Subcutaneous adipose tissue (tissue), 4 donors: ENCODE results near the gene MYLK. TPM values are rescaled to one million over a fixed set of nuclear protein-coding genes. Genes with fewer than 3 reads are reported as not detected.

ENCODE experiments used
- CTCF ChIP-seq: fragments of 450-650 bp; IDR thresholded peaks from one replicate; pipeline ENCODE4 v1.5.1; 2016; ENCODE audit warnings: low read depth, mild to moderate bottlenecking, control low read depth, antibody characterized with exemption, moderate library complexity
- total RNA-seq, 4 donors: library from RNA; depleted of rRNA; stranded (reverse); fragments of >200 nt; gene quantifications; one replicate each; pipeline ENCODE4 v1.1.0, GENCODE V29; 2016

The MYLK gene
- total RNA-seq, 4 donors from 2014 or later = 28.2 to 113 (median 58.3) TPM

DNA sequence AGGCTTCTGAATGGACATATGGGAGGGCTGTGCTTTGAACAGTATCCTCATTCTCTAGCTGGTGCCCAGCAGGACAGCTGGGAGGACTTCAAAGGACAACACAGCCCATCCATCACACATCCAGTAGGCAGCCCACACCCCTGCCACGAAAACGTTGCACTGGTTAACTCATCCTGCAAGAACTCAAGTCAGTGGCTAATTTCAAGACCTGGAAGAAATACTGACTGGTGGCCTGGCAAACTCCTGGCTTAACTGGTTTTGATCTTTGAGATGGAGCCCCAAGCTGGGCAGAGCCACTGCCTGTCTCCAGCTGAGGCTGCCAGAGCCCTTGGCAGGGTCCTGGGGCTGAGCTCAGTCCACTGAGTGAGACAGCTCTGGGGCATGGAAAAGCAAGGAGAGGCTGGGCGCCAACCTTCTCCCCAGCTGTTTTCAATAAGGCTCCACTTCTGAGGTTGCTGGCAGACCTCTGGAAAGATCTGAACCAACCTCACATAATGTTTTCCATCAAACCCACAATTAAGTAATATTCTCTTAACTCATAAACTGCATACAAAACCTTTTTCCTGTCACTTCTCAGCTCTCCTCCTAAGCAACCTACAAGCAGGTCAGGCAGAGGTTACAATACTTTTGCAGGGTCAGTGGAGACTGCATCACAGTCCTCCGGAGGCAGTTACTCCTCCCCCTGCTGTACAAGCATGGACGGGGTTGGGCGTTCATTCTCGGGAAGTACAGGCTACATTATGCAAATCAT lies 110.3 kb downstream of the MYLK start:
- TF ChIP-seq CTCF = no peak

GRCh38 chr3:123769356-123769743 lies 114.8 kb downstream of the MYLK start:
- TF ChIP-seq CTCF = no peak

DNA sequence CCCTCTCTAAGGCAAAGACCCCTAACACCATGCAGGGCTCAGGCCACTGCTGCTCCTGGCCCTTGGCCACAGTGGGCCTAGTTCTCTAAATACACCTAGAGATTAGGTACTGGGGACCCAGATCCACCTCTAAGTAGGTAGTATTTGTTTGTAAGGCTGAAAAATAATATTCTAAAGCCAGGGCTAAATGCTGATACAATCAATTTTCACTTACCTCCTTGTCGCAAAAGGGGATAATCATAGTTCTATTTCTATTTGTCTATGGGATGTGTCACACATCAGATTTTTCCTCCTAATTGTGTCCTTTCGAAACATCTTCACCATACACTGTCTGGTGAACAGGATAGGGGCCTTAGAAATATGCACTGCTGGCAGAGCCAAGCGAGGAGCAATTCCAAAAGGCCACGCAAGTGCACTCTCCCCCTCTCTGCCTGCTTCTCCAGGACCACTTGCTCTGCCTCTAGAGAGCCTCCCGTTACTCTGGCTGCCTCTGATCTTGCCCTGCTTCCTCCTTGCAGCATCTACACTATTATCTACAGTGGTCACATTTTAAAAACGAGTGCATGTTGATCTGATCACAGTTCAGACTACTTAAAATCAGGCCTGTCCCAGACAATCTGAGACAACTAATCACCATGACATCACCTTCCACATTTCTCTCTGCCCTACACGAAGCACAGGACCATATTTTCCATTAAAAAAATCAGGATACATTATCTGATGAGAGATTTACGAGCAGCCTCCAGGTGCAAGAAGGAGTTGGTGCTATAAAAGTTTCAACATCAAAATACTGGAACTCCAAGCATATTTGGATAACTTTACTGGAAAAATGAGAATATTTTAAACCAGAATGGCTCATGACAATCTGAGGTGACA lies 115.4 kb downstream of the MYLK start:
- TF ChIP-seq CTCF = no peak

DNA sequence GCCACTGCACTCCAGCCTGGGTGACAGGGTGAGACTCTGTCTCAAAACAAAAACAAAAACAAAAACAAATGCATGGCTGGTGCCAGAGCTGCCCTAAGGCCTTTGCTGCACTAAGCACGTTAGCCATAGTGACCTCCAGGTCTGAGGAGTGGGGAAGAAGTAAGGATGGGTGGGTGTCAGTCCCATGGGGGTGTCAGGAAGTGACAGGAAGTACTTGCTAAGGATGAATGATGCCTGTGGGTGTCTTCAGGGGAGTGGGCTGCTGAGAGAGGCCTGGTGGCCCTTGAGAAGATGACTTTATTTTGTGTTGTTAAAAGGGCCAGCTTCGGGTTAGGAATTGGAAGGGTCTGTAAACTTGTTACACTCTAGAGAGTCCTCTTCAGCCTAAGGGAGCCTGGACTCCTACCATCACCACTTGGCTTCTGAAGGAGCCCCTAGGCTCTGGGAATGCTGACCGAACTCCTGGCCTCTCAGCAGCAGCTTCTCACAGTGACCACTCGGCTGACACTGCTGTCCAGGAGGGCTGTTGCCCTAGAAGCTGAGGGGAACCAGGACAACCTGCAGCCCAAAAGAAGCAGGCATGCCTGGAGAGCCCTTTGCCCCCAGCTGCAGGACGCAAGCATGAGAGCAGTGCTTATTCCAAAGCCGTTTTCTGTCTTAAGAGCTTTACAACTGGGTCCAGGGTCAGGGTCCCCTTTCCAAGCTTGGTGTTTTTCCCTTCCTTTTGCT lies 116.4 kb downstream of the MYLK start:
- no peak for TF ChIP-seq CTCF

DNA sequence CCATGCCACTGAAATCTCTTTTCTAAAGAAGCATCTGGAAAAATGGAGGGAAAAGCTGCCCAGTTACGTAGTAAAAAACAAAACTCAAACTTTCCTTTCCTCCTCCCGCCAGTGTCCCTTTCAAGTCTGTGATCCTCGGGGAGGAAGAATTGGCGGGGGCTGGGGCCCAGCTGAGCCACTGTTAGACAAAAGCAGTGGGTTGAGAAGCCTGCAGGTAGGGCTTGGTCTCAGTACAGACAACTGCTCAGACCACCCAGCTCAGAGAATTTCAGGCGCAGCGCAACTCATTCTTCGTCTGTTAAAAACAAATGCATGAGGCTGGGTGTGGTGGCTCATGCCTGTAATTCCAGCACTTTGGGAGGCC lies 117.1 kb downstream of the MYLK start:
- TF ChIP-seq CTCF = no peak

DNA sequence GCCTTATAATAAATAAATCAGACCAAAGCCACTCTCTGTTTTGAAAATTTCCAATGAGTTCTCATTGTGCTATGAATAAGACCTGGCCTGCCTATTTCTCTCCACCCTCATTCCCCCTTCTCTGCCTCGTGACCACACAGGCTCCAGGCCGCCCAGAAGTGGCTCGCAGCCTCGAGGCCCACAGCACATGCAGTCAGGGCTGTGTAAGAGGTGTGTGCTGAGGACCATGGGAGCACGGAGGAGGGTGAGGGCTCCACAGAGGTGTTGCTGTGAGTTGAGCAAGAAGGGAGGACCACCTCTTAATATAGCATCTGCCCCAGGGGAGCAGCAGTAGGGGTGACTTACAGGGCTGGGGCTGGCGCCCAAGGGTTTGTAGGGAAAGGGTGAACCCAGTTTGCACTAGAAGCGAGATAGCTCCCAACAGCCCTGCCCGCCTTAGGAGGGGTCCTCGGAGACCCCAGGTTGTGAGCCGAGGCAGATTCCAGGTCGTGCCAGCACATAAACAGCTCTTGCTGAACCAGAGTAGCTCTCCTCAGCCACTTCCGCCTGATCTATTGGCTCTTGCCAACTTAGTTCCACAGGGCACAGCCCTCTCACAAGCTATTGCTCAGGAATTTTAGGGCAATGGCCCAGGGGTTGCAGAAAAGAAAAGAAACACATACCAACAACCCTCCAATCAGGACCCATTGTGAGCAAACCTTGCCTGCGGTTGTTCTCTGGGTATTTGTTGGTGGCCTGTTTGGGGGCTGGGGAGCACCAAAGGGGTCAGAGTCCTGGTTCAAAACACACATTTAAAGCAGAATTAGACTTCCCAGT lies 117.7 kb downstream of the MYLK start:
- no peak for TF ChIP-seq CTCF
